NAMALWA (cell line): ENCODE data around the gene DDN.

Experiments used
- DNase-seq: peaks from one replicate; pipeline ENCODE4 v3.0.0-alpha.2; 2015; ENCODE audit warnings: low spot score

Gene DDN

GRCh38 chr12:48981757-48982157 is 17.4 kb downstream of the DDN start:
- no peak for DNase-seq

DNA sequence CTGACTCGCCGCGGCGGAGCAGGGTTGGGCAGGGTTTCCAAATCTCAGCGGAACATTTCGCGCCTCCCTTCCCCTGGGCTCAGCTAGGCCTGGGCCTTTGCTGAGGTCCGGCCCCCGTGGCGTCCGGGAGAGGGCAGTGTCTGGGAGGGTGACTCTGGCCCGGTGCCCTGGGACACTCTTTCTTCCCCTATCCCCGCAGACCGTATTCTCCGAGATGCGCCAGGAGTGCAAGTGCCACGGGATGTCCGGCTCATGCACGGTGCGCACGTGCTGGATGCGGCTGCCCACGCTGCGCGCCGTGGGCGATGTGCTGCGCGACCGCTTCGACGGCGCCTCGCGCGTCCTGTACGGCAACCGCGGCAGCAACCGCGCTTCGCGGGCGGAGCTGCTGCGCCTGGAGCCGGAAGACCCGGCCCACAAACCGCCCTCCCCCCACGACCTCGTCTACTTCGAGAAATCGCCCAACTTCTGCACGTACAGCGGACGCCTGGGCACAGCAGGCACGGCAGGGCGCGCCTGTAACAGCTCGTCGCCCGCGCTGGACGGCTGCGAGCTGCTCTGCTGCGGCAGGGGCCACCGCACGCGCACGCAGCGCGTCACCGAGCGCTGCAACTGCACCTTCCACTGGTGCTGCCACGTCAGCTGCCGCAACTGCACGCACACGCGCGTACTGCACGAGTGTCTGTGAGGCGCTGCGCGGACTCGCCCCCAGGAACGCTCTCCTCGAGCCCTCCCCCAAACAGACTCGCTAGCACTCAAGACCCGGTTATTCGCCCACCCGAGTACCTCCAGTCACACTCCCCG is 18.0 kb downstream of the DDN start:
- no peak for DNase-seq

DNA sequence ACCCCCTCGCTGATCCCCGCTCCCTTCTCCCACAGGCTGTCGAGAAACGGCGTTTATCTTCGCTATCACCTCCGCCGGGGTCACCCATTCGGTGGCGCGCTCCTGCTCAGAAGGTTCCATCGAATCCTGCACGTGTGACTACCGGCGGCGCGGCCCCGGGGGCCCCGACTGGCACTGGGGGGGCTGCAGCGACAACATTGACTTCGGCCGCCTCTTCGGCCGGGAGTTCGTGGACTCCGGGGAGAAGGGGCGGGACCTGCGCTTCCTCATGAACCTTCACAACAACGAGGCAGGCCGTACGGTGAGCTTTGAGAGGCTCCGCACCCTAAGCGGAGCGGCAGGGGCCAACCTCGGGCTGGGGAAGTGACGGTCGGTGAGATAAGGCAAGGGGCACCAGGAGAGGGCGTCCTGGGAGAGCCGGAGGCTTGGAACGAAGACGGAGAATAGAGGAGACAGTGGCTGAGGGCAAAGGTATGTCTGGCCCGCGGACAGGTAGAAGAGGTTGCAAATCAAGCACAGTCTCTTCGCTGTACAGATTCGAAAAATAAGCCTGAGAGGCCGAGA is 18.7 kb downstream of the DDN start:
- DNase-seq, result no peak

DNA sequence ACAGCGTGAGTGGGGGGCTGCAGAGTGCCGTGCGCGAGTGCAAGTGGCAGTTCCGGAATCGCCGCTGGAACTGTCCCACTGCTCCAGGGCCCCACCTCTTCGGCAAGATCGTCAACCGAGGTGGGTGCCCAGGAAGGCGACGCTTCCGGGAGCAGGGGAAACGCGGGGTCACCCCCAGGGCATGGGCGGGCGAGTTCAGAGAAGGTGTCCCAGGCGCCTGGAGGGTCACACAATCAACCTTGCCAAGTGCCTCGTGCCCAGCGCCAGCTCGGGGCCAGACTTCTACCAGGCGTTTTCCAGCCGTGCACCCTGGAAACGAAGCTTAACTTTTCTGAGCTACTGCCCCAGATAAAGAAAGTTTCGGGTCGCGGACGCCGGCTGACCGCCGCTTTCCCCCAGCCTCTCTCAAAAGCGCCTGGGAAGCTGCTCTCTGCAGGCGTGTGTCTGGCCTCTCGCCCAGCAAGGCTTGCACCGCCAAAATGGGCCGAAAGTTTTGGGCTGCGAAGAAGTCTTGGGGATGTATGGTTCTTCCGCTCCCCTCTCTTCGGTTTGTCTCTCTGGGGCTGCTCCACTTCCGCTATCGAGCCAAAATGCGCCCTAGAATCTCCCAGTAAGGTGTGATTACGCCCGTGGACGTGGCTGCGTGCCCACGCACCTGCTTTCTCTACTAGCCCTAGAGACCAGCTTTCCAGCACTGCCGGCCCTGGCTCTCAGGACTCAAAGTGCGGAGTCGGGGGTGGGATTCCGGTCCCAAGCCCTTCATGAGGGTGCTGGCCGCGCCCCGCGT is 19.4 kb downstream of the DDN start:
- DNase-seq, result no peak

DNA sequence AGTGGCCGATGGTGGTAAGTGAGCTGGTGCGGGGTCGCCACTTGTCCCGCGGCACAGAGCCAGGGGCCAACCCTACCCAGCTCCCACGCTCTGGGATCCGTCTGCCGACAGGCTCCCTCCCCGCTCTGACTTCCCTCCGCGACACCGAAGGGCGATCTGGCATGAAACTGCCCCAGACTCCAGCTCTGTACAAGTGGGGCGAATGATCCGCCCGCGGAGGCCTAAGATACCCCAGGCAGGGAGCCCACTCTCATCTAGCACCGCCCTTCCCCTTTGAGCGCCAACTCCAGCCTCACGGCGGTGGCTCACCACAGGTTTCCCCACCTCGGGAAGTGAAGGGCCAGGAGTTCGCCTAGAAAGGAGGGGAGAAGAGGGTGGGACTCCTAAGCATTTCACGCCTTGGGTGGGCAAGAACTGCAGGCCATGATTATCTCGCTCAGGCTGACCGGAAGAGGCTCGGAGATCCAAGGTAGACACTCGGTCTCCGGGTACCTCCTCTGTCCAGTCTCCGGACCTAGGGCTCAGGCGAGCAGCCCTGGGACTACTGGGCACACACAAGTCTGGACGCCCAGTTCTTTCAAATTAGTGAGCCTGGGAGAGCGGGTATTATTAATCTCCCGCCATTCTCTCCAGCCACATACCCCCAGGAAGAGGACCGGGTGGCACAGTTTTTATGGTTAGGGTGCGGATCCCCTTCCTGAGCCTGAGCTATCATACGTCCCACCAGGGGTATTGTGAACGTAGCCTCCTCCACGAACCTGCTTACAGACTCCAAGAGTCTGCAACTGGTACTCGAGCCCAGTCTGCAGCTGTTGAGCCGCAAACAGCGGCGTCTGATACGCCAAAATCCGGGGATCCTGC is 20.2 kb downstream of the DDN start:
- DNase-seq, result no peak

DNA sequence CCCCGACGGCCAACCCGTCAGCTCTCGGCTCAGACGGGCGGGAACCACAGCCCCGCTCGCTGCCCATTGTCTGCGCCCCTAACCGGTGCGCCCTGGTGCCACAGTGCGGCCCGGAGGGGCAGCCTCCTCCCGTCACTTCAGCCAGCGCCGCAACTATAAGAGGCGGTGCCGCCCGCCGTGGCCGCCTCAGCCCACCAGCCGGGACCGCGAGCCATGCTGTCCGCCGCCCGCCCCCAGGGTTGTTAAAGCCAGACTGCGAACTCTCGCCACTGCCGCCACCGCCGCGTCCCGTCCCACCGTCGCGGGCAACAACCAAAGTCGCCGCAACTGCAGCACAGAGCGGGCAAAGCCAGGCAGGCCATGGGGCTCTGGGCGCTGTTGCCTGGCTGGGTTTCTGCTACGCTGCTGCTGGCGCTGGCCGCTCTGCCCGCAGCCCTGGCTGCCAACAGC is 20.9 kb downstream of the DDN start, which contains the start of gene WNT1:
Gene WNT1, plus strand, starts transcription at position 32 of the 450 bp plus-strand sequence. Its CDS starts 329 bp downstream, at position 361.
- no peak for DNase-seq

GRCh38 chr12:48977290-48978281 is 21.6 kb downstream of the DDN start:
- peak; percentile 75 for DNase-seq

- no peak for DNase-seq
Measured at GRCh38 chr12:48973941-48974673, 25.1 kb downstream of the DDN start.

- no peak for DNase-seq
Measured at GRCh38 chr12:48973531-48973930, 25.6 kb downstream of the DDN start.

DNA sequence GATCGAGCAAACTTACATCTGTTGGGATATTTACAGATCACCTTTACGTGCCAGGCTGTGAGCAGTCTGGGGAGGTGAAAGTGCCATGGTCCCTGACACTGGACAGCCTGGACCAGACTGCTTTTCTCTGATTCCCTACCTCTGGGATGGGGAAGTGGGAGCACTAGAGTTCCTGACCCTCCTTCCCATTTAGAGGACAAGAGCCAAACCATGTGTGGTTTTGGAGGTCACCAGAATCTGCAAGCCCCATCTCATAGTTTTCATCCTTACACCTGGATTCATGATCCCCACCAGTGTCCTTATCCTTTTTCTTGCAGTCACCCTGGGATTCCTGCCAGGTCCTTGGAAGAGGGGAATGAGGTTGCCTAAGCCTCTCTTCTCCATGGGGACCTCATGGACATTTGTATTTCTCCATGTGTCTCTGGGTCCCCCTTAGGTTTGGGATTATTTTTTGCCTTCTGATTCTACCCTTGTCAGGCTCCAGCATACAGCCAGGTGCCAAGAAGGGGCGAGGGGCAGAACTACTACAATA is 26.2 kb downstream of the DDN start:
- no peak for DNase-seq

DNA sequence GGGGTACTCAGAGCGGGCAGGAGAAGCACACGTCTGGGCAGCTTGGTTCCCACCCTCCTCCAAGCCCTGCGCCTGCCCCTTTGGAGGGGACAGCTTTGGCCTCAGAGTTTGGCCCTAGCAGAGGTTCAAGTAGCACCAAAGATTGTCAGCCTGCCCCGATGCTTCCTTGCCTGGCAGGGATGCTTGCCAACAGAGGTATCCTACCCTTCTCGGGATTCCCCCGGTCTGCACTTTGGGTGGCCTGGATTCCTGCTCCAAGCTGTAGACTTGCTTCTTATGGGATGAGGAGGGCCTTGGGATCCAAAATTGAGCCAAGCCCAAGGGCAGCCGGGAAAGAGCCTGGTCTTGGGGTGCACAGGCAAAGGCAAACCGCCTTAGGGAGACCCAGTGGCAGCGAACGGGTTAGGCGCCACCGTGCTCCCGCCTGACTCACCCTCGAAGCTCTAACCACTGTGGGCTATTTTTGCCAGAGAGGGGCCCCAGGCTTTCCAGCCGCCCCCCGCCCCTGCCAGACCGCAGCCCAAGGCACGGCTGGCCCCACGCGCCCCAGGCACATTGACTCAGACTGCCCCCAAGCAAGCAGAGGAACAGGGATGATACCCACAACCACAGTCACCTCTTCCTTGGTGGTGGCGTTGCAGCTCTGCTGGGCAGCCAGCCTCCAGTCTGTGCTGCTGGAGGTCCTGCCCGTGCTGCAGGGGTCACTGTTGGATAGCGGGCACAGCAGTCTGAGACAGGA is 26.8 kb downstream of the DDN start:
- no peak for DNase-seq

DNA sequence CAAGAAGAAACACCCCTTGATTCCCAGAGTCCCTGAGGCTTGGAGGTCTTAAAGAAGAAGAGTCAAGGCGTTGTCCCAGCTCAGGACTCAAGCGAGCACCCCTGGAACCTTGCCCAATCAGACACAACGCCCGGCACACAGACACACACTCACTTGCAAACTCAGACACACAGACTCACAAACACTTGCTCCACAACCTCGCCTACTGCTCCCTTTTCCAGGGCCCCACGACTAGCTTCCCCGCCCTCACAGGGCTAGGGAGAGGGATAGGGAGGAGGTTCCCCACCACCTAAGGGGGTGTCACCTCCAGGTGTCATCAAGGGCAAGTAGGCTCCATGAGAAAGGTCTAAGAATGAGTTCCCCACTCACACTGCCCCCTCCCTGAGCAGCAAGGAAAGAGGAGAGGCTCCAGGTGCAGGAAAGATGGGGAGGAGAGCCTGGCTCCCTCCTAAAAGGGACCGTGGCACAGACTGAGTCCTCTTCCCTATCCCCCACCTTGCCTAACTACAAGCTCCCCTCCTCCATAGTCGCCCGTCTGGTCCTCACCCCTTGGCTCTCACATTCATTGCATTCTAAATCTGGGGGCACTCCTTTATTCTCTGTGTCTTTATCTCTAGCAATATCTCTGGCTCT is 28.4 kb downstream of the DDN start:
- DNase-seq, result no peak

GRCh38 chr12:48969833-48970701 is 29.1 kb downstream of the DDN start:
- no peak for DNase-seq

DNA sequence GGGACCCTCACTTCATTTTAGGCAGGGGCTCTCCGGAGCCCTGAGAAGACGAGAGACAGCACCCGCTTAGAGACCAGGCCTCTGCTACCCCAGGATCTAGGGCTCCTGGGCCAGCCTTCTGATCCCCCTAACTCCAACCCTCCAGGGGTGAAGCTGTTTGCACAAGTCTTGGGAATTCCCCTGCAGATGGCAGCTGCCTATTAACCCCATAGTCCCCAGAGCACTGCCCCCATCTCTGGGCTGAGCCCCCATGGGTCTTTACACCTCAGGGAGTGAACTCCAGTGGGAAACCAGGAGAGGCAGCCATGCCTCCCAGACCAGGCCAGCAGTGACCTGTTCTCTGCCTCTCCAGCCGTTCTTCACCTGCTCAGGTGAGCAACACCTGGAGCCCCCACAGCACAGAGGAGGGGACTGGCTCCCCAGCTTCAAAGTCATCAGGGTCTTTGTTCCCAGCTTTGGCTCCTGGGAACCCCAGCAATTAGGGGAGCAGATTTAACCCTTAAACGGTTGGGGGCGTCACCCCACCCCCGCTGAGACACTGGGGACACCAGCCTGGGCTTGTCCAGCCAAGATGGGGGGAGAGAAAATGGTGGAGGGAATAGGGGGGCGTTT is 29.9 kb downstream of the DDN start:
- DNase-seq, result no peak

- no peak for DNase-seq
Measured at GRCh38 chr12:48968467-48968866, 30.7 kb downstream of the DDN start.

DNA sequence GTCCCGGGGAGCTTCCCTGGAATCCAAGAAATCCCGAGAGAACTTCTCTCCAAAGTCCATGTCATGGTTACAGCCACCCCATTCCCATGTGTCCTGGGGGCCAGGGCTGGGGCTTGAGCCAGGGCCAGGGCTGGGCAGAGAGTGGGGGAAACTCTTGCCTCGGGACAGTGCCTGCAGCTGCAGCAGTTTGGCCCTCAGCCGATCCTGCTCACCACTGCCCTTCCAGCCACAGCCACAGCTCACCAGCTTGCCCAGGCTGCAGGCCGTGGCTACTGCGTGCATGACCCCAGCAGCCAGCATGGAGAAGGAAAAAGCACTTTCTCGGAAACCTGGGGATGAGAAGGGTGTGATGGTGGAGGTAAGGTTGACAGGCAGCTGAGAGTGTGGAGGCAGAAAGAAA is 31.2 kb downstream of the DDN start:
- DNase-seq, result no peak
